Loucy (cell line): ENCODE measurements around the gene MS4A4E.
A peak's percentile ranks its signal among the peaks of the same experiment; 100 is the strongest.
"Not testable (repeated sequence)": the region's sequence is repeated elsewhere in the genome, so short reads cannot be mapped to it uniquely, and the experiment has no call there.

Experiments
- H2AFZ ChIP-seq: fragments of 200-600 bp; sonication (generic); 2 replicates; pipeline ENCODE4 v1.6.0; 2016; ENCODE audit warnings: antibody characterized with exemption, mild to moderate bottlenecking, low read length, moderate library complexity
- H3F3A ChIP-seq: fragments of 200-600 bp; 2 replicates; pipeline ENCODE4 v1.6.0; 2016; ENCODE audit warnings: antibody characterized with exemption, low read depth, mild to moderate bottlenecking
- H3K27me3 ChIP-seq: fragments of 200-600 bp; sonication (generic); 2 replicates; pipeline ENCODE4 v1.6.1; 2014; ENCODE audit warnings: low read length, mild to moderate bottlenecking; ENCODE audit not compliant: insufficient read depth, poor library complexity, severe bottlenecking
- H3K36me3 ChIP-seq: fragments of 200-600 bp; sonication (generic); 2 replicates; pipeline ENCODE4 v1.6.1; 2016; ENCODE audit warnings: low read length; ENCODE audit not compliant: insufficient read depth
- H3K4me1 ChIP-seq: fragments of 200-600 bp; sonication (generic); 2 replicates; pipeline ENCODE4 v1.5.1; 2014; ENCODE audit warnings: low read length, mild to moderate bottlenecking; ENCODE audit not compliant: insufficient read depth, poor library complexity, severe bottlenecking
- H3K4me2 ChIP-seq: fragments of 200-600 bp; sonication (generic); 2 replicates; pipeline ENCODE4 v1.6.0; 2014; ENCODE audit warnings: antibody characterized with exemption, low read length, low read depth, mild to moderate bottlenecking; ENCODE audit not compliant: poor library complexity, severe bottlenecking
- H3K4me3 ChIP-seq: fragments of 200-600 bp; sonication (generic); 2 replicates; pipeline ENCODE4 v1.5.1; 2014; ENCODE audit warnings: low read length, mild to moderate bottlenecking, mixed read lengths; ENCODE audit not compliant: poor library complexity, severe bottlenecking
- H3K79me2 ChIP-seq: fragments of 200-600 bp; sonication (generic); 2 replicates; pipeline ENCODE4 v1.6.1; 2014; ENCODE audit warnings: low read length; ENCODE audit not compliant: insufficient read depth
- H3K9ac ChIP-seq: fragments of 200-600 bp; sonication (generic); 2 replicates; pipeline ENCODE4 v1.6.0; 2014; ENCODE audit warnings: mild to moderate bottlenecking, low read depth, low read length, moderate library complexity; ENCODE audit not compliant: poor library complexity, severe bottlenecking
- H3K9me2 ChIP-seq: fragments of 200-600 bp; sonication (generic); replicated peaks from 2 replicates; pipeline ENCODE4 v1.6.1; 2016; ENCODE audit warnings: low read depth, low read length, mixed read lengths
- H3K9me3 ChIP-seq: fragments of 200-600 bp; sonication (generic); 2 replicates; pipeline ENCODE4 v1.6.1; 2014; ENCODE audit warnings: mild to moderate bottlenecking, antibody characterized with exemption, low read length, low read depth; ENCODE audit not compliant: insufficient read depth
- H4K20me1 ChIP-seq: fragments of 200-600 bp; sonication (generic); 2 replicates; pipeline ENCODE4 v1.6.0; 2014; ENCODE audit warnings: antibody characterized with exemption, low read length, mild to moderate bottlenecking; ENCODE audit not compliant: insufficient read depth, poor library complexity, severe bottlenecking
- CTCF ChIP-seq: fragments of 200-600 bp; sonication (generic); conservative IDR thresholded peaks from 2 replicates; pipeline ENCODE4 v1.5.1; 2014; ENCODE audit warnings: mild to moderate bottlenecking, antibody characterized with exemption, low read length
- EZH2phosphoT487 ChIP-seq: fragments of 200-600 bp; IDR thresholded peaks from 2 replicates; pipeline ENCODE4 v1.6.1; 2018; ENCODE audit warnings: antibody characterized with exemption, mild to moderate bottlenecking, moderate library complexity, borderline replicate concordance

The MS4A4E gene

GRCh38 chr11:60194511-60194910 is 48.4 kb downstream of the MS4A4E start:
- Histone ChIP-seq H3K4me2 (no peak overlapping the region), H4K20me1 (no peaks in the 10 kb centered on the region), H3F3A (no peaks in the 10 kb centered on the region), H3K9ac (peak overlapping the region; percentile 30), H3K27me3 (no peaks in the 10 kb centered on the region), H3K9me2 (no peaks in the 10 kb centered on the region), H3K79me2 (no peaks in the 10 kb centered on the region), H3K4me3 (no peak overlapping the region), H2AFZ (peak overlapping the region; percentile 54; the same call in 1 of the 2 replicates), H3K4me1 (peaks cover 19% of the 10 kb centered on the region), H3K36me3 (no peaks in the 10 kb centered on the region), H3K9me3 (peaks cover 5% of the 10 kb centered on the region; the same call in 1 of the 2 replicates)
- TF ChIP-seq CTCF: no peak
- TF ChIP-seq EZH2phosphoT487: no peak

- Histone ChIP-seq H2AFZ (peak overlapping the region; percentile 54), H3K4me1 (peaks cover 21% of the 10 kb centered on the region), H3K79me2 (no peaks in the 10 kb centered on the region), H3K9me2 (no peaks in the 10 kb centered on the region), H4K20me1 (no peaks in the 10 kb centered on the region), H3K36me3 (no peaks in the 10 kb centered on the region), H3K4me2 (peak overlapping the region; percentile 43), H3F3A (no peaks in the 10 kb centered on the region), H3K4me3 (no peak overlapping the region), H3K9me3 (peaks cover 5% of the 10 kb centered on the region; the same call in 1 of the 2 replicates), H3K27me3 (no peaks in the 10 kb centered on the region), H3K9ac (peak overlapping the region; percentile 30)
- peak; percentile 99 for TF ChIP-seq CTCF
- no peak for TF ChIP-seq EZH2phosphoT487
Measured at GRCh38 chr11:60193687-60194433, 49.1 kb downstream of the MS4A4E start.

- H3K4me1 ChIP-seq: peaks cover 28% of the 10 kb centered on the region
- not testable (repeated sequence) for H3K27me3 ChIP-seq, H2AFZ ChIP-seq, H3K4me2 ChIP-seq, H3K9ac ChIP-seq, H3K36me3 ChIP-seq, H3K4me3 ChIP-seq, H3K9me3 ChIP-seq, H3K9me2 ChIP-seq, H3K79me2 ChIP-seq, H3F3A ChIP-seq, H4K20me1 ChIP-seq
Measured at GRCh38 chr11:60192564-60192963, 50.4 kb downstream of the MS4A4E start.

GRCh38 chr11:60188481-60188880 is 54.5 kb downstream of the MS4A4E start:
- H3K9ac ChIP-seq, H3K9me3 ChIP-seq, H3F3A ChIP-seq, H3K27me3 ChIP-seq, H3K4me1 ChIP-seq, H3K9me2 ChIP-seq, H2AFZ ChIP-seq, H3K79me2 ChIP-seq, H4K20me1 ChIP-seq, H3K36me3 ChIP-seq: not testable (repeated sequence)
- Histone ChIP-seq H3K4me3 (peak overlapping the region; percentile 47), H3K4me2 (peak overlapping the region; percentile 46)

GRCh38 chr11:60186128-60186527 is 56.8 kb downstream of the MS4A4E start:
- not testable (repeated sequence) for H3K36me3 ChIP-seq, H3K27me3 ChIP-seq, H2AFZ ChIP-seq, H3F3A ChIP-seq, H3K4me1 ChIP-seq, H3K79me2 ChIP-seq, H4K20me1 ChIP-seq, H3K4me2 ChIP-seq, H3K9me3 ChIP-seq, H3K9me2 ChIP-seq, H3K4me3 ChIP-seq, H3K9ac ChIP-seq

- H3K4me3 ChIP-seq, H3K79me2 ChIP-seq, H2AFZ ChIP-seq, H4K20me1 ChIP-seq, H3K9me2 ChIP-seq, H3K9me3 ChIP-seq, H3F3A ChIP-seq, H3K4me2 ChIP-seq, H3K36me3 ChIP-seq, H3K9ac ChIP-seq, H3K4me1 ChIP-seq: not testable (repeated sequence)
- peaks cover 14% of the 10 kb centered on the region for H3K27me3 ChIP-seq
Measured at GRCh38 chr11:60185512-60185827, 57.5 kb downstream of the MS4A4E start.
